ENCODE data around the gene SURF6.
"Not testable (repeated sequence)": the region's sequence is repeated elsewhere in the genome, so short reads cannot be mapped to it uniquely, and the experiment has no call there.

The SURF6 gene

DNA sequence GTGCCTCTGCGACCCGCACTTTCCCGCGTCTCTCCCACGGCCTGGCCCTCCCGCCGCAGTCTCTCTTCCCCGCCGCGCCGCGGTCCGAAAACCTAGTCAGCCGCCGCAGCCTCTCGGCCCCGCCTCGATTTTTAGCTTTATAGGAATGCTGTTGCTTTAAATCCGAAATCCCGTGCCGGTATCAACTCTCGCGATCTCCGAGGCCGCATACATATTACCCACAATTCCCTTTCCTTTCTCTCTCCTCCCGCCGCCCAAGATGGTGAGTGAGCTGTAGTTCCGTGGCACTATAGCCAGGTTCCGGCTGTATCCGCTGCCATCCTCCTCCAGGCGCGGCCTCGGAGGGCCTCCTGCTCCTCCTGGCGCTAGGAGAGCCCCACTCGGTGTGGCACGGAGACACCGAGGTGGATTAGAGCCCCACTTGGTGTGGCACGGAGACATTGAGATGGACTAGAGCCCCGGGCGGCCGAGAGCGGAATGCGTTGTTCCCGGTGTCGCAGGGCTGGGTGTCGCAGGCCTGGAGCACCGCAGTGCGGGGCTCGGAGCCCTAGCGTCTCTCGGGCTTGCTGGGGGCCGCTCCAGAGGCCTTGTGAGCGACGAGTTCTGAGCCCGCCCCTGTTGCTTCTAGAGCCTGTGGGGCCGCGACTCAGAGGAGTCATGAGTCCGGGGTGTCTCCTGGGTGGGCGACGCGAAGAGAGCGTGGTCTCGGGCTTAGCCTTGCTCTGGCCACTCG, 12.2 kb upstream of the SURF6 start, which contains the start of the genes MED22 and RPL7A:
Gene MED22, minus strand, starts transcription at position 147 of the 733 bp plus-strand sequence. CDS start 1,469 bp downstream, outside the sequence.
Gene RPL7A, plus strand, starts transcription at position 234 of the 733 bp plus-strand sequence. Its CDS starts 26 bp downstream, at position 260.
- peak; percentile 93 for DNase-seq (ENCODE audit: low read depth)

DNA sequence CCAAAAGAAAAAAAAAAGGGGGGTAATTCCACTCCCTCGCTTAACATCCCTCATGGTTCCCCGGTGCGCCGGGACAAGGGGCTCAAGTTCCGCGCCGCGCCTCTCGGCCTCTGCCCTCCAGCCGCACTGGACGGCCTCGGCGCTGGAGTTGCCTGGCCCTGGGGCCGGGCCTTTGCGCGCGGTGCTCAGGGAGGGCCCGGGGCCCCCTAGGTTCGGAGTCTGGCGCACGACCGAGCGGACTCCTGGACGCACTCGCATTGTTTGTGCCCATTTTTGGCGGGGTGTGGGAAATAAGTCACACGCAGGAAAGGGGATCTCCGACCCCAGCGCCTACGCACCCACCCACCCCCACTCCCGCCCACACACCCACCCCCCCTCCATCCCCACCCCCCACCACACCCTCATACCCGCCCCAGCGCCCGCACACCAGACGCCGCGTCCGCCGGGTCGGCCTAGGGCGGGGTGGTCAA, 11.6 kb upstream of the SURF6 start:
- DNase-seq (ENCODE audit: low read depth) = no peak

DNA sequence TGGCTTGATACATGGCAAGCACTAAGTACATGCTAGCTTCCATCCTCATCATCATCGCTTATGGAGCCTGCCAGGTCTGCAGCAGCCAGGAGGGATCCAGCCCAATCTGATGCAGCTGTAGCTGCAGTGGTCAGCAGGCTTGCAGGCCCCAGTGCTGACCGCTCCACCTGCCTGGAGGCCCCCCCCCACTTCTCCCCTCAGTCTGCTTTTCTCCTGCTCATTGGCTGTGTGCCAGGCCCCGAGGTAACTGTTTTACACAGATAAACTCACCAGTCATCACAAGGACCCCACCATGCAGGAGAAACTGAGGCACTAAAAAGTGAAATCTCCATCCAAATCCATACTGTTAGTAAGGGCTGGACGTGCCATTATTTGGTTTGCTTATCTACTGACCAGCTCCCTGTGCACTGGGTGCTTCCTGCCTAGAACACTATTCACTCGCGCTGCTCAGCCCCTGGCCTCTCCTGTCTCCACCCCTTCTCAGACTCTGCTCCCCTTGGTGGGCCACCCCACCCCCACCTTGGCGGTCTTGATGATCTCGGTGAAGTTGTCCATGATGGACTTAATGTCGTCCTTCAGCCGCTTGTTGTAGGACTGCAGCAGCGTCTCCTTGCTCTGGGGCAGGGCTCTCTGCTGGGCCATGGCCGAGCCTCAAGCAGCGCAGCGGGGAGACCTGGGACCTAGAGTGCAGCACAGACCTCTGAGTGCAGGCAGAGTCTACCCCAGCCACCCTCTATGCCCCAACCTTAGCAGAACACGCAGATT, 10.2 kb upstream of the SURF6 start:
- no peak for DNase-seq (ENCODE audit: low read depth)

DNA sequence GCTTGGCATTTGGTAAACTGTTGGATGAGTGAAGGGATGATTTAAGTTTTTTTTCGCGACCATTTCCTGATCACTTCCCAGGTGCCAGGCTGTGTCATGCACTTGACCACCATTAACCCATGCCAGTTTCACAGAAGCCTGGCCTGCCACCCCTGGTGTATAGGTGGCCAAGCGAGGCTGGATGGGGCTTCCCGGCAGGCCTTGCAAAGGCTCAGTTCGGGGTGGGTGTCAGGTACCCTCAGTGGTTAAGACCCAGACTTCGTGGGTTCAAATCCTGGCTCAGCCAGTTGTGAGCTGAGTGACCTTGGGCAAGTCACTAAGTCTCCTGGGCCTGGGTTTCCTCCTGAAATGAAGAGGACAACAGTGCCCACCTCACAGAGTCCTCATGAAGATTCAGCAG, 9.6 kb upstream of the SURF6 start:
- no peak for DNase-seq (ENCODE audit: low read depth)

DNA sequence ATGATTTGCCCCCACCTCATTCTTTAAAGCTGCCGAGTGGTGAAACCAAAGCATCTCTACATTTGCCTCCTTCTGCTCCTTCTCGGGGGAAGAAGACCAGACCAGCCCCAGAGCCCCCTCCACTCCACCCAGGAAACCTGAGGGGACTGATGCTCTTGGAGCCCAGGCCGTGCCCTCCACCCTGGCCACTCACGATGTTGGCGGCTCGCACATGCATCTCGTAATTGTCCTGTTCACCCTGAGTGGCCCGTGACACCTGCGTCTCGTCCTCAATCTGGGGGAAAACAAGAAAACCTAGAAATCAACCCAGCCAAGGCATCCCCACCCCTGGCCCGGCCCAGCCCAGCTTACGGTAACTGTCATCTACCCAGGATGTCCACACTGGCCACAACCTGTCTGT, 9.0 kb upstream of the SURF6 start:
- DNase-seq (ENCODE audit: low read depth) = no peak

DNA sequence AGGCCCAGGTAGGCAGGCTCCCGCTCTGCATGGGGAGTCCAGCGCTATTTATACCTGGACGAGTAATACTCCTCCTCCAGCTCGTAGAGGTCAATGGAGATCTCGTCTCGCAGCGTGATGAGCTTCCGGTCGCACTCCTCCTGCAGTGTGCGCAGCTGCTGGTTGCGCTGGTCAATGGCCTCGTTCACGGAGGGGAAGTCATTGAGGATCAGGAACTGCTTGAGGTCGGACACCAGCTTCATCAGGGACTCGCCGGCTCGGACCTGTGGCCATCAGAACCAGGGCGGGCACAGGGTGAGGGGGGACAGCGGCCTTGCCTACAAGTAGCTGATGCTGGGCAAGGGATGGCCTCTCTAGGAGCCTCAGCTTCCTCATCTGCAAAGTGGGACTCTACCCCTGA, 8.1 kb upstream of the SURF6 start:
- no peak for DNase-seq (ENCODE audit: low read depth)

DNA sequence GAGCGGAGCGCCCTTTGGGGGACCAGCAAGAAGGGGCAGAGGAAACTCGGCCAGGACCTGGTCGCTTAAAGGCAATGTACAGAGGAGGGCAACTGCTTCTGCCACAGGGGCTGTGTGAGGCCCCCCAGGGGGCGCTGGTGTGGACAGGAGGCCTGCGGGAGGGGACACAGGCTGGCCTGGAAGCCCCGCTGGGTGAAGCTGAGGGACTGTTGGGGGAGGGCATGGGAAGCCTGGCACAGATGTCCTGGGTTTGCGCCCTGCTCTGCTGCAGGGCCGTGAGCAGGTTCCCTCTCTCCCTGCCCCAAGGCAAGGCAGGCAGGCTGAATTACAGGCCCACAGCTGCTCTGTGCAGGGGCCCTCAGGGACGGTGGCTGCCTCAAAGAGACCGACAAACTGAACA, 6.6 kb upstream of the SURF6 start:
- DNase-seq (ENCODE audit: low read depth) = no peak

DNA sequence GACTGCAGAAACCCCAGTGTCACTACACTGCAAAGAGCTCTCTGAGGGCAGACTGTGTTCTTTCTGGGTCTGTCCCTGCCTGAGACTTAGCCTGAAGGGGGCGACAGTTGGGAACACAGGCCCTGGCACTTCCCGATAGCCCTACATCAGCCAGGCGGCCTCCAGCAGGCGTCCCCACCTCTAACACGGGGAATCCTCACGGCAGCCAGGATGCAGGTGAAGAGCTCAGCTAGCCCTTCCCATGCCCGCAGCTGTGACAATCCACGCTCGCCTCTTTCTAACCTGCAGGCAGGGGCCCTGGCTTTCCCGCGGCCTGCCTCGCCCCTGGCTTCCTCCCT, 6.0 kb upstream of the SURF6 start:
- DNase-seq (ENCODE audit: low read depth) = no peak

DNA sequence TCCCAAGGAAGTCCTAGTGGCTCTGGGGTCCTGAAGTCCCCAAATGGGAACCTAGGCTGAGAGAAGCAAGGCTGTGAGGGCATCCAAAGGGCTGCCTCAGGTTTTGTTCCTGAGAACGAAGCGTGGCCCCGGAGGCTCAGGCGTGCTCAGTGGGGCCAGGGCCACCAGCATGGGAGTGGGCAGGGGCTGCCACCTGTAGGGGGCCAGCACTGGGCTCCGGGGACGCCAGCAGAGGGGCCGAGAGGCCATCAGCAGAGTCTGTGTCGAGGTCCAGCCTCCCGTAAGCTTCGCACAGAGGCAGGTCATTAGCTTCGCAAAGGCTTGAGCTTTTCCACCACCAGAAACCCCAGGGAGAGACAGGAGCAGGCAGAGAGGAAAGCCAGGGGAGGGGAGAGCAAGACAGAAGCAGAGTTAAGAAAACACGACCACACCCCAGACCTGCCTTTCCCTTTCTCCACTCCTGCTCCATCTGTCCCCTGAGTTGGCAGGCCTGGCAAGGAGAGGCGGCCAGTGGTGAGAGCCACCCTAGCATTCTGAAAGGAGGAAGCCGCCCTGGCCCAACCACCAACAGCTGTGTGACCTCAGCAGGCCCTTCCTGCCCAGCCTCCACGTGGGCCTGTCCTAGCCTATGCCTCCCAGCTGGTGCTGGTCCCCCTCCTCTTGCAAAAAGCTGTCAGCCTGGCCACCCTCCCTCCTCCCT, 5.5 kb upstream of the SURF6 start:
- no peak for DNase-seq (ENCODE audit: low read depth)

DNA sequence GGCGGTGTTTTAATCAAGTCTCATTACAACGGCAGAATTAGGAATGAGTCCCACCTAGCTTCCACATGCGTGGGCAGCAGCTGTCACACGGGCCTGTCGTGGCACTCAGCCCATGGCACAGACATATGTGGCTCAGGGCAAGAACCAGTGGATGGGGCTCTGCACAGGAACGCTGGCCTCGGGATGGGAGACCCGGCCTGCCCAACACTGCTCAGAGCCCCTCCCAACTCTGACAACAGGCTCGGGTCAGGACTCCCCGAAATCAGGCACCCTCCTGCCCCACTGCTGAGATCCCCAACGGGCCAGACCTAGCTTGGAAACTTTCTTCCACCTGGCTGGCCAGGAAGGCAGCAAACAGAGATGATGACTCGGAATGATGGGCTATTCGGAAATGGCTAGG, 4.9 kb upstream of the SURF6 start:
- DNase-seq (ENCODE audit: low read depth) = no peak

DNA sequence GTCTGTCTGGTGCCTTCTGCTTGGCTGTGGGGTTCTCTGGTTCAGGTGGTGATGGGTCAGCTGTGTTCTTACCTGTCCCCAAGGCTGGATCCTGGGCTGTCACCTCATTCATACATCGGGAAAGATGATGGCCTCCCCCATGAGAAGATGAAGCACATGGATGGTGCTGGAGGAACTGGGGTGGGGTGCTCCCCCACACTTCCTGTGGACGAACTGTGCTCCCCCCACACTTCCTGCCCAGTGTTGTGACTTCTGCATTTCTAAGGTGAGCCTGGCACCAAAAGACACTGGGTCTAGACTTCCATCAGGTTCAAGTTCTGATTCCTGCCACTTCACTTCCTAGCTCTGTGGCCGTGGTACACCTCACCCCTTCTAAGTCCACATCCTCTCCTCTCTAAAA, 4.3 kb upstream of the SURF6 start:
- DNase-seq (ENCODE audit: low read depth) = no peak

DNA sequence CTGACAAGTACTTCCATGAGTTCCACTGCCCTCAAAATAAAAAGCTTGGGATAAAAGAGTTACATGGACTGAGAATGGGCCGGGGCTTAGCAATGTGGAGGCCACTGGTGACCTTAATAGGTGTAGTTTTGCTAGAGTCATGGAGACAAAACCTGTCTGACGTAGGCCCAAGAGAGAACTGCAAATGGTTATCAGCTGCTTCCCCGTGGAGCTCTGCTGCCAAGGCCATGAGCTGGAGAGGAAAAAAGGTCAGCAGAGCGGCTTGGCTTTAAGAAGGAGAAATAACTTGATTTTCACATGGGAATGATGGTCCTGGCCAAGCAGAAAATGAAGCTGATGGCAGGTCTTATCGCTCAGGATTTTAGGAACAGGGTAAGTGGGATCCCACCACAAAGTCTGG, 3.7 kb upstream of the SURF6 start:
- no peak for DNase-seq (ENCODE audit: low read depth)

DNA sequence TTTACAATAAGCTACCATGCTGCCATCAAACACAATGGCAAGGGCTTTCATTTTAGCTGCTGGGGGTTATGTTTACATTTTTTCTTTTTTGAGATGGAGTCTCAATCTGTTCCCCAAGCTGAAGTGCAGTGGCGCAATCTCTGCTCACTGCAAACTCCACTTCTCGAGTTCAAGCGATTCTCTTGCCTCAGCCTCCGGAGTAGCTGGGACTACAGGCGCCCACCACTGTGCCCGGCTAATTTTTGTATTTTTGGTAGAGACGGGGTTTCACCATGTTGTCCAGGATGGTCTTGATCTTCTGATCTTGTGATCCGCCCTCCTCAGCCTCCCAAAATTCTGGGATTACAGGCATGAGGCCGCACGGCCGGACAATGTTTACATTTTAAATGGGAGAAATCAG, 1.1 kb downstream of the SURF6 start:
- DNase-seq (ENCODE audit: low read depth) = not testable (repeated sequence)

DNA sequence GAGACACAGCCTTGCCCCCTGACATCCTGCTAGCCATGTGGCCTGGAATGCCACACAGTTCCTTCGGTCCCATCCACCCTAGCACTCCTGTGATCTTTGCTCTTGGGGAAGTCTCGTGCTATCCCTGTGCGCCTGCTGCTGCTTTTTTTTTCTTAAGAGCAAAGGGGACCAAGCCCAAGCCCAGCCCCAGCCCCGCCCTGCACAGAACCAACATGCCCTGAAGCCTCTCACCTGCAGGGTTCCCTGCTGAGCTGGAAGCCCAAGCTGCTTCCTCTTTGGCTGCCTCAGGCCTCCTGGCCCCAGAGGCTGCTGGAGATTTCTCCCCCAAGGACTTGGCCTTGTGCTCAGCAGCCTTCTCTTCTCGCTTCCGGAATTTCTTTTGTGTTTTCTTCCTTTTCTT, 1.8 kb downstream of the SURF6 start:
- DNase-seq (ENCODE audit: low read depth) = no peak

DNA sequence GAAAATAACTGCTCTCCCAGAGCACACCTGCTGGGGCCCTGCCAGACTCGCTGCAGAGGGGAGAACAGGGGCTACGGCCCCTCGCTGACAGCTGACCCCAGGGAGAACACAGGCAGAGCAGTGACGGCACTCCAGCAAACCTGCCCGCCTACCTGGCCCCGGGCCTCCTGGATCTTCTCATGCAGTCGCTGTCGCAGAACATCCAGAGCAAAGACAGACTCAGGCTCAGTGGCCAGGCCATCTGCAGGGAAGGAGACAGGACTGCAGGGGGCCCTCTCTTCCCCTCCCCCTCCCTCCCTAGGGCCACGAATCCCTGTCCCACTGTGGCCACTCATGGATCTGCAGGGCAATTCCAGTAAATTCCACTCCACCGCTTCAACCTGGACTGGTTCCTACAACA, 2.4 kb downstream of the SURF6 start:
- DNase-seq (ENCODE audit: low read depth) = no peak

DNA sequence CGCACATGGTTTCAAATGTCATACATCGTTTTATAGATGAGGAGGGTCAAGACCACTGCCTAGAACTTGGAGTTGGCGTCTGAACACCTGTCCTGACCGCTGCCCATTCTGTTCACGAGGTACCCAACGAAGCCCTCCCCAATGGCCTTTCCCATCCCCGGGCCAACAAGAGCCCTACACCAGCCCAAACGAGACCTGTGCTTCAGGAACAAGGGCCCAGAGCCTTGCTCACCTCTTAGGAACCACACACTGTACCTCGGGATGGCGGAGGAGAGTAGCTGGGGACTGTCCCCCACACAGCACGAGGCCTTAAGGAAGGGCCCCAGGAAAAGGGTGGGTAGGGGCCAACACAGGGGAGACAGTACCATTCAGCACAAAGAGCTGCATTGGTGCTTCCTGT, 3.0 kb downstream of the SURF6 start:
- no peak for DNase-seq (ENCODE audit: low read depth)

DNA sequence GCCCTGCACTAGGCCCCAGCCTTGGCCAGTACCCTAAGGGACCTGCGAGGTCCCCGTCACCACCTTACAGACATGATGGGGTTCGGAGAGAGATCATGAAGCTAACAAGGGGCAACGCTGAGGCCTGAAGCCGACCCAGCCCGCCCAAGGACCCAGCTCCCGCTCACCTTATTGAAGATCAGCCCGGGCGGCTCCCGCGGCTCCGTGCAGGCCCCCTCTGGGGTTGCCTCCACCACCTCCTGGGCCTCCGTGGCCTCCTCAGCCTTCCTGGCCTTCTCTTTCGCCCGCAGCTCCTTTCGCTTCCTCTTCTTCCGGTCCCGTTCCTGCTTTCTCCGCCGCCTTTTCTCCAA, 3.6 kb downstream of the SURF6 start:
- DNase-seq (ENCODE audit: low read depth) = no peak

DNA sequence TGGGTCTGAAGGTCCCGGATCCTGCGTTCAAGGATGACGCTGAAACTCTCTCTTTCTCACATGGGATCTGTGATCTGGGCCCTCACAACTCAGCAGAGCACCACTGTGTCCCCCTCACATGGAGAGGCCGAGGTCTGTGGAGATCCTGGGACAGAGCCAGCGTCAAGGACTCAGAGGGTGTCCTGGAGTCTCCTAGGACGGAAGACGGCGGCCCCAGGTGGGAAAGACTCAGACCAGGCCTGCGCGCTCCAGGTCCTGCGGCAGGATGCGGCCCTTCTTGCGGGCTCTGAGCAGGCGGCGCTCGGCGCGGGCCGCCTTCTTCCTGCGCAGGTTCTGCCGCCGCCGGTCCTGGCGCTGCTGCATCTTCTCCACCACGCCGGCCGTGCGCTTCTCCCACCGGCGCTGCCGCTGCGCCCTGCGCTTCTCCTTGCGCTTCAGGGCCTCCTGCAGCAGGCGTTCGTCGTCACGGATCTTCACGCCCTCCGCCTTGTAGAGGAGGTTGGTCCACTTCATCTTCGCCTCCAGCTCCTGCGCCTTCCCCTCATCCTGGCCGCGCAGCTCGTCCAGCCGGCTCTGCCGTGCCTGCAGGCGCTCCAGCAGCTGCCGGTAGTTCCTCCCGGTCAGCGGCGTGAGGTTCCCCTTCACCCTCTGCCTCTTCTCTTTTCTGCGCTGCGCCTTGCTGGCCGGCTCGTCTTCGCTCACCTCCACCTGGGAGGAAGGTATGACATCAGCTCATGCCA, 4.2 kb downstream of the SURF6 start:
- no peak for DNase-seq (ENCODE audit: low read depth)

DNA sequence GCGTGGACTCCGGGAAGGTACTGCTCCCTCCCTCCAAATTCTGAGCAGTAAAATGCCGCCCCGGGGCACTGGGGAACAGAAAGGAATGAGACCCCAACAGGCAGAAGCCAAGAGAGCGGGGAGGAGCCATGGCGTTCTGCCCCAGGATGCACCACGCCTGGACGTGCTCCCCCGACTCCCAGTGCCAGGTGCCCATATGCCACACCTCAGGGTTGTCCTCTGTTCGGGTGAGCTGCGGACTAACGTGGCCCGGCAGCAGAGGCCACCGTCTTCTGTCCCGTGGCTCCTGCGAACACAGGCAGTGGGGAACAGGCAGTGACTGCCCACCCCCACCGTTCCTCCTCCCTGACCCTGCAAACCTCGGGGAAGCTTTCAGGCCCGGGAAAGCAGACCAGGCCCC, 4.8 kb downstream of the SURF6 start:
- DNase-seq (ENCODE audit: low read depth) = no peak

DNA sequence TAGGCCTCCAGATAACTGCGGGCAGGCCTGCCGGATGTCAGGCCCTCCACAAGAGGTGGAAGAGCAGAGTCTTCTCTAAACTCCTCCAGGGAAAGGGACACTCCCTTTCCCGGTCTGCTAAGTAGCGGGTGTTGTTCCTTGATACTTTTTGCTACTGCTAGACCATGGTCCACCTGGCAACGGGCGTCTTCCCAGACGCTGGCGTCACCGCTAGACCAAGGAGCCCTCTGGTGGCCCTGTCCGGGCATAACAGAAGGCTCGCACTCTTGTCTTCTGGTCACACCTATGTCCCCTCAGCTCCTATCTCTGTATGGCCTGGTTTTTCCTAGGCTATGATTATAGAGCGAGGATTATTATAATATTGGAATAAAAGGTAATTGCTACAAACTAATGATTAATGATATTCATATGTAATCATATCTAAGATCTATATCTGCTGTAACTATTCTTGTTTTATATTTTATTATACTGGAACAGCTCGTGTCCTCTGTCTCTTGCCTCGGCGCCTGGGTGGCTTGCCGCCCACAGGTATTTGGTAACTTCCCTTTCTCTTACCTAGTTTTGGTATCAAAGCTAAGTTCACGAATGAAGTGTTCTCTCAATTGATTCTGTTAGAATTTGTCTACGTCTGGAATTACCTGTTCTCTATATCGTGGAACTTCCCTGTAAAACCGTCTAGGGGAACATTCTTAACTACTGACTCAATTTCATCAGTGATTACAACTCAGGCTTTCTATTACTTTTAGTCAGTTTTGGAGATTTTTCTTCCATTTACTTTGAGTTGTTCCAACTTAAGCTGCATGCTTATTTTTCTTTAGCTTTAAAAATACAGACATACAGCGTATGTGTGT, 6.5 kb downstream of the SURF6 start:
- not testable (repeated sequence) for DNase-seq (ENCODE audit: low read depth)

DNA sequence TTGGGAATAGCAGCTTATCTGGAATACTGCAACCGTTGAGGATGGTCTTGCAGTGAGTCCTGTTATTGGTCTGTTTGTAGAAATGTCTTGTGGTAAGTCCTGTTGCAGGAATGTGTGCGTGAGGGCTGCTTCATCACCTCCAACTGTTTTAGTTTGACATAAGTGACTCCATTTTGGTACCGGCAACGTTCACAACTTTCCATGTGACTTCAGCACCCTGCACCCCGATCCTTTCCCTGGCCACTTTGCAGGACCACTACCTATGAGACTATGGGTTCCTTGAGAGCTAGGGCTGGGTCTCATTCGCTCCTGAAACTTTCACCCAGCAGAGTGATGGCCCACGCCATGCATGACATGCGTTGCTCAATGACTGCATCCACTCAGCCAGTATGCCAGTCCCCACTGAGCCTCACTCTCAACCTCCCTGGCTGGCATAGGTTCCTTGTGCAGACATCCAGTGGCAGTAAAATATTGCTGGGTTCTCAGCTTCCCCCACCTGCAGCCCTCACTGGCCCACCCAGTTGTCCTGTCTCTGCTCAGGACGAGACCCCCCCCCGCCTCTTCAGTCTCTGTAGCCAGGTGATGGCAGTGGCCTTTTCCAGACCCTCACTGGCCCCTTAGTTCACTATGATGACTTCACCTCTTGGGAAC, 8.0 kb downstream of the SURF6 start:
- no peak for DNase-seq (ENCODE audit: low read depth)
